Hindlimb muscle (tissue), 1 donor: ENCODE results near the gene CEACAM5. TPM values are rescaled to one million over a fixed set of nuclear protein-coding genes. Genes with fewer than 3 reads are reported as not detected.
"Not testable (repeated sequence)": the region's sequence is repeated elsewhere in the genome, so short reads cannot be mapped to it uniquely, and the experiment has no call there.

ENCODE experiments used
- DNase-seq: peaks from one replicate; pipeline ENCODE4 v3.0.0-alpha.2; 2013
- polyA plus RNA-seq: library from polyadenylated mRNA; unstranded; fragments of 120-200 nt; gene quantifications from one replicate; pipeline ENCODE4 v1.2.1, GENCODE V29; 2013; ENCODE audit not compliant: insufficient read length

The CEACAM5 gene
- polyA plus RNA-seq, 1 donor, result not detected

DNA sequence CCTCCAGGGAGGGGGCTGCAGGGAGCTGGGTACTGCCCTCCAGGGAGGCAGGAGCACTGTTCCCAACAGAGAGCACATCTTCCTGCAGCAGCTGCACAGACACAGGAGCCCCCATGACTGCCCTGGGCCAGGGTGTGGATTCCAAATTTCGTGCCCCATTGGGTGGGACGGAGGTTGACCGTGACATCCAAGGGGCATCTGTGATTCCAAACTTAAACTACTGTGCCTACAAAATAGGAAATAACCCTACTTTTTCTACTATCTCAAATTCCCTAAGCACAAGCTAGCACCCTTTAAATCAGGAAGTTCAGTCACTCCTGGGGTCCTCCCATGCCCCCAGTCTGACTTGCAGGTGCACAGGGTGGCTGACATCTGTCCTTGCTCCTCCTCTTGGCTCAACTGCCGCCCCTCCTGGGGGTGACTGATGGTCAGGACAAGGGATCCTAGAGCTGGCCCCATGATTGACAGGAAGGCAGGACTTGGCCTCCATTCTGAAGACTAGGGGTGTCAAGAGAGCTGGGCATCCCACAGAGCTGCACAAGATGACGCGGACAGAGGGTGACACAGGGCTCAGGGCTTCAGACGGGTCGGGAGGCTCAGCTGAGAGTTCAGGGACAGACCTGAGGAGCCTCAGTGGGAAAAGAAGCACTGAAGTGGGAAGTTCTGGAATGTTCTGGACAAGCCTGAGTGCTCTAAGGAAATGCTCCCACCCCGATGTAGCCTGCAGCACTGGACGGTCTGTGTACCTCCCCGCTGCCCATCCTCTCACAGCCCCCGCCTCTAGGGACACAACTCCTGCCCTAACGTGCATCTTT, 7.8 kb upstream of the CEACAM5 start:
- DNase-seq, result no peak

DNA sequence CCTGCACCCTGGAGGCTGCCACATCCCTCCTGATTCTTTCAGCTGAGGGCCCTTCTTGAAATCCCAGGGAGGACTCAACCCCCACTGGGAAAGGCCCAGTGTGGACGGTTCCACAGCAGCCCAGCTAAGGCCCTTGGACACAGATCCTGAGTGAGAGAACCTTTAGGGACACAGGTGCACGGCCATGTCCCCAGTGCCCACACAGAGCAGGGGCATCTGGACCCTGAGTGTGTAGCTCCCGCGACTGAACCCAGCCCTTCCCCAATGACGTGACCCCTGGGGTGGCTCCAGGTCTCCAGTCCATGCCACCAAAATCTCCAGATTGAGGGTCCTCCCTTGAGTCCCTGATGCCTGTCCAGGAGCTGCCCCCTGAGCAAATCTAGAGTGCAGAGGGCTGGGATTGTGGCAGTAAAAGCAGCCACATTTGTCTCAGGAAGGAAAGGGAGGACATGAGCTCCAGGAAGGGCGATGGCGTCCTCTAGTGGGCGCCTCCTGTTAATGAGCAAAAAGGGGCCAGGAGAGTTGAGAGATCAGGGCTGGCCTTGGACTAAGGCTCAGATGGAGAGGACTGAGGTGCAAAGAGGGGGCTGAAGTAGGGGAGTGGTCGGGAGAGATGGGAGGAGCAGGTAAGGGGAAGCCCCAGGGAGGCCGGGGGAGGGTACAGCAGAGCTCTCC, 6.9 kb upstream of the CEACAM5 start:
- no peak for DNase-seq

DNA sequence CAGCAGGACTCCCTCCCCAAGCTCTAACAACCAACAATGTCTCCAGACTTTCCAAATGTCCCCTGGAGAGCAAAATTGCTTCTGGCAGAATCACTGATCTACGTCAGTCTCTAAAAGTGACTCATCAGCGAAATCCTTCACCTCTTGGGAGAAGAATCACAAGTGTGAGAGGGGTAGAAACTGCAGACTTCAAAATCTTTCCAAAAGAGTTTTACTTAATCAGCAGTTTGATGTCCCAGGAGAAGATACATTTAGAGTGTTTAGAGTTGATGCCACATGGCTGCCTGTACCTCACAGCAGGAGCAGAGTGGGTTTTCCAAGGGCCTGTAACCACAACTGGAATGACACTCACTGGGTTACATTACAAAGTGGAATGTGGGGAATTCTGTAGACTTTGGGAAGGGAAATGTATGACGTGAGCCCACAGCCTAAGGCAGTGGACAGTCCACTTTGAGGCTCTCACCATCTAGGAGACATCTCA, 6.2 kb upstream of the CEACAM5 start:
- DNase-seq, result no peak

DNA sequence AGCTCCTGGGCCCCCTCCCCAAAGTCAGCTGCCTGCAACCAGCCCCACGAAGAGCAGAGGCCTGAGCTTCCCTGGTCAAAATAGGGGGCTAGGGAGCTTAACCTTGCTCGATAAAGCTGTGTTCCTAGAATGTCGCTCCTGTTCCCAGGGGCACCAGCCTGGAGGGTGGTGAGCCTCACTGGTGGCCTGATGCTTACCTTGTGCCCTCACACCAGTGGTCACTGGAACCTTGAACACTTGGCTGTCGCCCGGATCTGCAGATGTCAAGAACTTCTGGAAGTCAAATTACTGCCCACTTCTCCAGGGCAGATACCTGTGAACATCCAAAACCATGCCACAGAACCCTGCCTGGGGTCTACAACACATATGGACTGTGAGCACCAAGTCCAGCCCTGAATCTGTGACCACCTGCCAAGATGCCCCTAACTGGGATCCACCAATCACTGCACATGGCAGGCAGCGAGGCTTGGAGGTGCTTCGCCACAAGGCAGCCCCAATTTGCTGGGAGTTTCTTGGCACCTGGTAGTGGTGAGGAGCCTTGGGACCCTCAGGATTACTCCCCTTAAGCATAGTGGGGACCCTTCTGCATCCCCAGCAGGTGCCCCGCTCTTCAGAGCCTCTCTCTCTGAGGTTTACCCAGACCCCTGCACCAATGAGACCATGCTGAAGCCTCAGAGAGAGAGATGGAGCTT, 4.7 kb upstream of the CEACAM5 start:
- DNase-seq, result no peak

DNA sequence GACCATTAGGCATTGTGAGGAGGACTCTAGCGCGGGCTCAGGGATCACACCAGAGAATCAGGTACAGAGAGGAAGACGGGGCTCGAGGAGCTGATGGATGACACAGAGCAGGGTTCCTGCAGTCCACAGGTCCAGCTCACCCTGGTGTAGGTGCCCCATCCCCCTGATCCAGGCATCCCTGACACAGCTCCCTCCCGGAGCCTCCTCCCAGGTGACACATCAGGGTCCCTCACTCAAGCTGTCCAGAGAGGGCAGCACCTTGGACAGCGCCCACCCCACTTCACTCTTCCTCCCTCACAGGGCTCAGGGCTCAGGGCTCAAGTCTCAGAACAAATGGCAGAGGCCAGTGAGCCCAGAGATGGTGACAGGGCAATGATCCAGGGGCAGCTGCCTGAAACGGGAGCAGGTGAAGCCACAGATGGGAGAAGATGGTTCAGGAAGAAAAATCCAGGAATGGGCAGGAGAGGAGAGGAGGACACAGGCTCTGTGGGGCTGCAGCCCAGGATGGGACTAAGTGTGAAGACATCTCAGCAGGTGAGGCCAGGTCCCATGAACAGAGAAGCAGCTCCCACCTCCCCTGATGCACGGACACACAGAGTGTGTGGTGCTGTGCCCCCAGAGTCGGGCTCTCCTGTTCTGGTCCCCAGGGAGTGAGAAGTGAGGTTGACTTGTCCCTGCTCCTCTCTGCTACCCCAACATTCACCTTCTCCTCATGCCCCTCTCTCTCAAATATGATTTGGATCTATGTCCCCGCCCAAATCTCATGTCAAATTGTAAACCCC, 2.8 kb upstream of the CEACAM5 start:
- peak; percentile 20 for DNase-seq

DNA sequence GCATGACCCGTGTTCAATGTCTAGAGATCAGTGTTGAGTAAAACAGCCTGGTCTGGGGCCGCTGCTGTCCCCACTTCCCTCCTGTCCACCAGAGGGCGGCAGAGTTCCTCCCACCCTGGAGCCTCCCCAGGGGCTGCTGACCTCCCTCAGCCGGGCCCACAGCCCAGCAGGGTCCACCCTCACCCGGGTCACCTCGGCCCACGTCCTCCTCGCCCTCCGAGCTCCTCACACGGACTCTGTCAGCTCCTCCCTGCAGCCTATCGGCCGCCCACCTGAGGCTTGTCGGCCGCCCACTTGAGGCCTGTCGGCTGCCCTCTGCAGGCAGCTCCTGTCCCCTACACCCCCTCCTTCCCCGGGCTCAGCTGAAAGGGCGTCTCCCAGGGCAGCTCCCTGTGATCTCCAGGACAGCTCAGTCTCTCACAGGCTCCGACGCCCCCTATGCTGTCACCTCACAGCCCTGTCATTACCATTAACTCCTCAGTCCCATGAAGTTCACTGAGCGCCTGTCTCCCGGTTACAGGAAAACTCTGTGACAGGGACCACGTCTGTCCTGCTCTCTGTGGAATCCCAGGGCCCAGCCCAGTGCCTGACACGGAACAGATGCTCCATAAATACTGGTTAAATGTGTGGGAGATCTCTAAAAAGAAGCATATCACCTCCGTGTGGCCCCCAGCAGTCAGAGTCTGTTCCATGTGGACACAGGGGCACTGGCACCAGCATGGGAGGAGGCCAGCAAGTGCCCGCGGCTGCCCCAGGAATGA, 1.5 kb upstream of the CEACAM5 start:
- no peak for DNase-seq

DNA sequence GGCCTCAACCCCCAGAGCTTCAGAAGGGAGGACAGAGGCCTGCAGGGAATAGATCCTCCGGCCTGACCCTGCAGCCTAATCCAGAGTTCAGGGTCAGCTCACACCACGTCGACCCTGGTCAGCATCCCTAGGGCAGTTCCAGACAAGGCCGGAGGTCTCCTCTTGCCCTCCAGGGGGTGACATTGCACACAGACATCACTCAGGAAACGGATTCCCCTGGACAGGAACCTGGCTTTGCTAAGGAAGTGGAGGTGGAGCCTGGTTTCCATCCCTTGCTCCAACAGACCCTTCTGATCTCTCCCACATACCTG, 969 bp upstream of the CEACAM5 start:
- no peak for DNase-seq

DNA sequence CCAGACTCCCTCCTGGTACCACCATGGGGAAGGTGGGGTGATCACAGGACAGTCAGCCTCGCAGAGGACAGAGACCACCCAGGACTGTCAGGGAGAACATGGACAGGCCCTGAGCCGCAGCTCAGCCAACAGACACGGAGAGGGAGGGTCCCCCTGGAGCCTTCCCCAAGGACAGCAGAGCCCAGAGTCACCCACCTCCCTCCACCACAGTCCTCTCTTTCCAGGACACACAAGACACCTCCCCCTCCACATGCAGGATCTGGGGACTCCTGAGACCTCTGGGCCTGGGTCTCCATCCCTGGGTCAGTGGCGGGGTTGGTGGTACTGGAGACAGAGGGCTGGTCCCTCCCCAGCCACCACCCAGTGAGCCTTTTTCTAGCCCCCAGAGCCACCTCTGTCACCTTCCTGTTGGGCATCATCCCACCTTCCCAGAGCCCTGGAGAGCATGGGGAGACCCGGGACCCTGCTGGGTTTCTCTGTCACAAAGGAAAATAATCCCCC, 505 bp upstream of the CEACAM5 start:
- no peak for DNase-seq

DNA sequence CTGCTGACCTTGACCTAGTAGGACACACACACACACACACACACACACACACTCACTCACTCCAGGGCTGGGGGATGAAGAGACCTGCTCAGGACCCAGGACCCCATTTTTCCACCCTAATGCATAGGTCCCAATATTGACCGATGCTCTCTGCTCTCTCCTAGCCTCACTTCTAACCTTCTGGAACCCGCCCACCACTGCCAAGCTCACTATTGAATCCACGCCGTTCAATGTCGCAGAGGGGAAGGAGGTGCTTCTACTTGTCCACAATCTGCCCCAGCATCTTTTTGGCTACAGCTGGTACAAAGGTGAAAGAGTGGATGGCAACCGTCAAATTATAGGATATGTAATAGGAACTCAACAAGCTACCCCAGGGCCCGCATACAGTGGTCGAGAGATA, 1.1 kb downstream of the CEACAM5 start:
- not testable (repeated sequence) for DNase-seq

DNA sequence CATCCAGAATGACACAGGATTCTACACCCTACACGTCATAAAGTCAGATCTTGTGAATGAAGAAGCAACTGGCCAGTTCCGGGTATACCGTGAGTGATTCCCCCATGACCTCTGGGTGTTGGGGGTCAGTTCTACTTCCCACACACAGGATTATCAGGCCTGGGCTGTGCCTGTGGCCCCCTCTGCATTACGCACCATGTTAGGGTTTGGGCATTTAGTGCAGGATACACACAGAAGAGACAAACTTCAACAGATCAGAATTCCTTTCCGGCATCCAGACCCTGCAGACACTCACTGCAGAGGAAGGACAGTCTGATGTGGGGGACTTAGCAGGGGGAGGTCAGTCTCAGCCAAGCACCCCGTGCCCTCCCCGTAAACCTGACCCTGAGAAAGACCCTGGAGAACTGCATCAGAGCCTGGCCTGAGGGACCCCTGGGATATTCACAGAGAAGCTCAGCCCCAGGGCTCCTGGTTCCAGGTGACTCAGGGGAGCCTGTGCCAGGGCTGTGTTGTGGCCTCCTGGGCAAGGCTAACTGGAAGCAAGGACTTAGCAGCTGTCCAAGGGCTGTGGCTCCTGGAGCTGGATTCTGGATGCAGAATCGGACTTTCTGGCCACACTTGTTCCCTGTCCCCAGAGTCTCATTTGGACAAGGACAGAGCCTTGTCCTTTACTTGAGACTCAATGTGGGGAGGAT, 1.7 kb downstream of the CEACAM5 start:
- DNase-seq, result no peak

DNA sequence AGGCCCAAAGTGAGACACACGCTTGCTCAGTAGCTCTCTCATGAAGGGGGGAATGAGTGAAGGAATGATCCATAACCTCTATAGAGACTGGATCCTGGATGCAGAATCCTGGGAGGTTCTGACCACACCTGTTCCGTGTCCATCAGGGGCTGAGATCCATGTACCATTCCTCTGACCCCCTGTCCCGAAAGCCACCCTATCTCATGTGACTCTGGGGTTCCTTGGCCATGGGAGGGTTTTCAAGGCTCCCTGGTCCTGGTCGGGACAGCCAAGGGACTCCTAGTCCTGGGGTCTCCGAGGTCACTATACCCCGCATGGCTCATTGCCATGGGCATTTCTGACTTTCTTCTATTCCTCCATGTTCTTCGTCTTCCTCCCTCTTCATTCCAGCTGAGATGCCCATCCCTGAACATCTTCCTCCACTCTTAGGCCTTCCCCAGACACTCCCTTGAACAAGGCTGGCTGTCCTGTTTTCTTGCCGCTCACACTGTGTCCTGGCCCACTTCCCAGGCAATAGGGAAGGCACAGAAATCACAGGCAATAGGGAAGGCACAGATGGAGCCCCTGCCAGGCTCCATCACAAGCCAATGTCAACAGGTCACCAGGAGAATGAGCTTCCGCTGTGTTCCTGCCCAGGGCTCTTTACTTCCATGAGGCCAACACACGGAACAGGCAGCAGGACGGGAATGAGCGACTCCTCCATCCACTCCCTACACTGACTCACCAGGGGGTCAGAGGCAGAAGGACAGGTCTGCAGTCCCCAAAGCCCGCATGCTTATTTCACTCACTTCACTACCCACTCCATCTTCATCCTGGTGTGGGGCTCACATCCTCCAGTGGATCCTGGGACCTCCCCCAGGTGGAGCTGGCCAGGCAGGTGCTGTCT, 3.2 kb downstream of the CEACAM5 start:
- DNase-seq, result no peak

DNA sequence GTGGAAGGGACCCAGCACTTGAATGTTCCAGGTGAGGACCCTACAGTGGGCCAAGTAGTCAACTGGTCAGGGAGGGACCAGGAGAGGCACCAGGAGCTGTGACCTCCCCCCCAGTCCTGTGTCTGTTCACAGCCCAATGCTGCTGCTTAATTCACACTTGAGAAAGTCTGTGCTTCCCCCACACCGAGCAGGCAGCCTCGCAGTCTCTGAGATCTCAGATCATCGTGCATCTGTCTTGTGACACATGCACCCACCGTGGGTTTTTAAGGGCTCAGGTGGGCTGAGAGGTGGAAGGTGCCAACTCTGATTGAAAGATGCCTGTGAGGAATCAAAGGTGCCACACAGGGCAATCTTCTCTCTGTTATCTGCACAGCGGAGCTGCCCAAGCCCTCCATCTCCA, 6.2 kb downstream of the CEACAM5 start:
- no peak for DNase-seq

DNA sequence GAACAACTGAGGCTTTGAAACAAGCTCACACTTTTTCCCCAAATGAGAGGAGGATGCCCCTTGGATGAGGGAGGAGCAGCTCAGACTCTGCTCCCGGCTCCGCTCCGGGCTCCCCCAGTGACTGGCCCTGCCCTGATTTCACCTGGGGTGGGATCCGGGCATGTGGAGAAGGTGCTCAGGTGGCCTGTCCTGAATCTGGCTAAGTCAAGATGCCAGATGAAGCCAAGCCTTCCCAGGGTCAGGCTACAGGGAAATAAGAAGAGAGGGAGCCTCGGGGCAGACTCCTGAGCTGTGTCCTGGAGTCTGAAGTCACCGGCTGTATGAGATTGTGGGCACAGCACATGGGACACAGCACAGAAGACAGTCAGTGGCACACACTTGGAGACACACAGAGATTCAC, 10.3 kb downstream of the CEACAM5 start:
- no peak for DNase-seq

DNA sequence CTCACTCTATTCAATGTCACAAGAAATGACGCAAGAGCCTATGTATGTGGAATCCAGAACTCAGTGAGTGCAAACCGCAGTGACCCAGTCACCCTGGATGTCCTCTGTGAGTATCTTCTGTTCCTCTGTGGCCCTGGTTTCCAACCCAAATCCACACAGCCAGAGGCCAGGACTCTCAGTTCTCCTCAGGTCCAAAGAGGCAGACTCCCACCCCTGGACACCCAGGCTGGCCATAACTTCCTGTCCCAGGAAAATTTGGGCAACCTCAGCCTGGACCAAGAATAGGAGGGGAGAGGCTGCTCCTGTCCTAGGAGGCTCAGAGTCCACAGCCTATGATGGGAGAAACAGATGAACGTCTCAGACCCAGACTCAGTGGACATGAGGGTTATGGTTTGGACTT, 11.7 kb downstream of the CEACAM5 start:
- no peak for DNase-seq

DNA sequence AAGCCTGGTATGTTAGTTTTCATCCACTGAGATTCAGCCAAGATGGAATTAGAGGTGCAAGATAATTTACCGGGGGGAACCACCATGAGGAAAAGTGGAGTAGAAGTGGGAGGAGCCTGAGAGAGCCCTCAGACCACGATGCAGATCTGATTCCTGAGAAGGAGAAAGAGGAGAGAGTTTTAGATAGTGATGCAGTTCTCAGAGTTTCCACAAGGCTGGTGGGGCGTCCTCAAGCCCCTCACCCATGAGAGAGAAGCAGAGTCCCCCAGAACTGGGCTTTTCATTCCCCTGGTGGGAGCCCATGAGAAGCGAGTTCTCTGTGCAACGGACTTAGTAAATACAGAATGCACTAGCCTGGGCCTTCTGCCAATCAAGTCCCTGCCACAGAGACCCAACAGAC, 18.1 kb downstream of the CEACAM5 start:
- DNase-seq, result no peak

DNA sequence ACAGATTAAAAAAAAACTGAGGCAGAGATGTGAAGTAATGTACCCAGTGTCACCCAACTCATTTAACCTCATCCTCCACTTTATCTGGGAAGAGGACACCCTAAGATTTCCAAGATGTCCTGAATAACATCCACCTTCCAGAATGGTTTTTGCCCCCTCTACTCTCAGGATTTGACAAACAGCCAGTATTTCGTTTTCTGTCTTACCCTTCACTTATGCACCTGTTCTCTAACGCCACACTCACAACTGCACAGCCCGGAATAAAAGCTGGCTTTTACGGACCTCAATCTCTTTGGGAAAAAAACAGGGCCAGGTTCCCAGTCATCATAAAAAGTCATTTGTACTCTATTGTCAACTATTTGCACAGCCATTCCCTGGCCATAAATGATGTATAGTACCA, 25.7 kb downstream of the CEACAM5 start:
- no peak for DNase-seq

DNA sequence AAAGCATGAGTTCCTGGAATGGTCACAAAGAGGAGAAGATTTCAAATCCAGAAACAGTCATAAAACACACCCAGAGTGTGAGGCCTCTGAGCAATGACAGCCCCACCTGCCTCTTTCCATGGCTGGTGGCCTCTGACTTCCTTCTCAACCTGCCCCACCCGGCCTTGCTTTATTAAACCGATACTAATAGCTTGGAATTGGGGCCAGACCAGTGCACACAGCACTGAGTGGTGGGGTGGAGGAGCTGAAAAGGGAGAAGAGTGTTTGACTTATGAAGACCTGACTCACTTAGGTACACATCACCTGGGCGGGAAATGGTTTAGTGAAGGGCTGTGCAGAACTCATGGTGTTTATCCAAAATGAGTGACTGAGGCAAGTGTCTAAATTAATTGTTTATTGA, 26.2 kb downstream of the CEACAM5 start:
- DNase-seq, result no peak

DNA sequence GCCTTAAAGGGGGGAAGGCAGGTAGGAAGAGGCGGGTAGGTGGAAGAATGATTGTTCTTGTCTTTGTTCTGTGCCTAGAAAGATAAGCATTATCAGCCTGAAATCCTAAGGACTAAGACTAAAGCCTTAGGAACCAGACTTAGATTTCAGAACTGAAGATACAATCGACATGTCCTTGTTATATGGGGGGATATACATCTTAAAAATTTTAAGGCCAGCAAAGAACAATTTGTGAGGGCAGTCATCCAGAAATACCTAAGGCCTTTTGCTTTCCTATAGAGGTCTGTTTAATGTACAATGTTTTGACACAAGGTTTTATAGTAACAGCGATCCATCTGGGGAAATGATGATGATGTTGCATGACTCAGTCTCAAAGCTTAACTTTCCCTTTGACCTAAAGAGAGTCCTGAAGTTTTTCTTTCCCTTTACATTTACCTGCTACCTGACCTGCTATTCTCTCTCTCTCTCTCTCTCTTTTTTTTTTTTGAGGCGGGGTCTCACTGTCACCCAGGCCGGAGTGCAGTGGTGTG, 26.7 kb downstream of the CEACAM5 start:
- no peak for DNase-seq

DNA sequence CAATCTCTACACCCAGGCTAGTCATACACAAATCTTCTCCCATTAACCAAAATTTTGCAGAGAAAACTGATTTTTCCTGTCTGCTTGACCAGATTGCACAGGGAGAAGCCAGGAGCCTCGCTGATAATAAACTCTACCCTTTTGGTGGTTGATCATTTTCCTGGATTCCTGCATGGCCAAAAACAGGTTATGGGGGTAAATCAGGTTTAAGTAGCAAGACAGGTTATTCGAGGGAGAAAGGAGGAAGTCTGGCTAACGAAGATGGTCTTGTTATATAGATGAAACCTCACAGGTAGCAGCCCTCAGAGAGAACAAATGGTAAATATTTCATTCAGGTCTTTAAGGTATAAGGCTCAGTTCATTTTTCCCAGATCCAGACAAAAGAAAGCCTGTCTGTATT, 30.9 kb downstream of the CEACAM5 start:
- no peak for DNase-seq
